HEK293 (cell line): Measurements from ENCODE around the gene FBLN5.

Experiments used
- CTCF ChIA-PET: fragments of 350-600 bp; formaldehyde crosslinking; extraction: SDS; loops from one replicate; lab custom pipeline; 2021; ENCODE audit warnings: antibody characterized with exemption; lab: Yijun Ruan, JAX
- POLR2A ChIA-PET: fragments of 300-600 bp; formaldehyde crosslinking; extraction: SDS; loops from one replicate; lab custom pipeline; 2020; ENCODE audit warnings: antibody characterized with exemption, inconsistent platforms; lab: Yijun Ruan, JAX
- H3K27ac ChIP-seq: fragments of 200-500 bp; sonication (Bioruptor generic); 2 replicates; pipeline ENCODE4 v1.5.1; 2014; ENCODE audit warnings: low read depth, low read length, control low read depth, inconsistent platforms; ENCODE audit errors: extremely low read depth
- H3K36me3 ChIP-seq, 2 experiments: fragments of 200-500 bp in 1 of 2; sonication (Bioruptor generic) in 1 of 2; 1 replicate in 1 of 2; 2 replicates in 1 of 2; pipeline ENCODE4 v1.5.1; 2014 to 2017; ENCODE audit warnings: inconsistent platforms in 2 of 2, low read length in 2 of 2; ENCODE audit not compliant: control insufficient read depth in 2 of 2, insufficient read depth in 1 of 2
- H3K4me1 ChIP-seq: fragments of 200-500 bp; sonication (Bioruptor generic); 2 replicates; pipeline ENCODE4 v1.5.1; 2014; ENCODE audit warnings: mild to moderate bottlenecking, low read length, inconsistent platforms; ENCODE audit not compliant: control insufficient read depth, insufficient read depth
- H3K4me3 ChIP-seq: 2 replicates; pipeline ENCODE4 v1.5.1; 2011; ENCODE audit warnings: low read depth, mild to moderate bottlenecking, control low read depth, low read length, moderate library complexity
- H3K9me3 ChIP-seq: fragments of 200-500 bp; sonication (Bioruptor generic); 2 replicates; pipeline ENCODE4 v1.5.1; 2014; ENCODE audit warnings: low read depth, low read length, inconsistent platforms; ENCODE audit not compliant: control insufficient read depth, insufficient read depth
- PATZ1 ChIP-seq: fragments of 450-650 bp; formaldehyde crosslinking; IDR thresholded peaks from 2 replicates; pipeline ENCODE4 v1.5.1; 2016; ENCODE audit warnings: missing biosample characterization, missing genetic modification characterization
- REST ChIP-seq: fragments of 450-650 bp; formaldehyde crosslinking; IDR thresholded peaks from 2 replicates; pipeline ENCODE4 v1.5.1; 2016; ENCODE audit warnings: missing biosample characterization, missing genetic modification characterization
- SP2 ChIP-seq: fragments of 450-650 bp; formaldehyde crosslinking; IDR thresholded peaks from 2 replicates; pipeline ENCODE4 v1.5.1; 2016; ENCODE audit warnings: missing biosample characterization, missing genetic modification characterization
- ZBTB10 ChIP-seq: fragments of 450-650 bp; formaldehyde crosslinking; IDR thresholded peaks from 2 replicates; pipeline ENCODE4 v1.5.1; 2016; ENCODE audit warnings: missing biosample characterization, missing genetic modification characterization
- ZBTB17 ChIP-seq: fragments of 450-650 bp; formaldehyde crosslinking; IDR thresholded peaks from 2 replicates; pipeline ENCODE4 v1.5.1; 2016; ENCODE audit warnings: missing biosample characterization, missing genetic modification characterization
- ZBTB48 ChIP-seq: fragments of 450-650 bp; formaldehyde crosslinking; IDR thresholded peaks from 2 replicates; pipeline ENCODE4 v1.5.1; 2016; ENCODE audit warnings: missing biosample characterization, missing genetic modification characterization
- ZBTB7A ChIP-seq: fragments of 450-650 bp; formaldehyde crosslinking; IDR thresholded peaks from 2 replicates; pipeline ENCODE4 v1.5.1; 2016; ENCODE audit warnings: low read depth, missing biosample characterization, missing genetic modification characterization
- ZNF335 ChIP-seq: fragments of 450-650 bp; formaldehyde crosslinking; conservative IDR thresholded peaks from 2 replicates; pipeline ENCODE4 v1.5.1; 2016; ENCODE audit warnings: missing biosample characterization, missing genetic modification characterization
- ZNF37A ChIP-seq: fragments of 450-650 bp; IDR thresholded peaks from 2 replicates; pipeline ENCODE4 v1.5.1; 2018; ENCODE audit warnings: missing biosample characterization, missing genetic modification characterization
- ZNF404 ChIP-seq: fragments of 450-650 bp; formaldehyde crosslinking; IDR thresholded peaks from 2 replicates; pipeline ENCODE4 v1.5.1; 2017; ENCODE audit warnings: missing biosample characterization, missing genetic modification characterization
- ZNF514 ChIP-seq: fragments of 450-650 bp; formaldehyde crosslinking; IDR thresholded peaks from 2 replicates; pipeline ENCODE4 v1.5.1; 2016; ENCODE audit warnings: missing biosample characterization, missing genetic modification characterization
- ZNF544 ChIP-seq: fragments of 450-650 bp; formaldehyde crosslinking; IDR thresholded peaks from 2 replicates; pipeline ENCODE4 v1.5.0; 2017; ENCODE audit warnings: missing biosample characterization, missing genetic modification characterization
- ZNF621 ChIP-seq: fragments of 450-650 bp; formaldehyde crosslinking; IDR thresholded peaks from 2 replicates; pipeline ENCODE4 v1.5.1; 2017; ENCODE audit warnings: missing biosample characterization, missing genetic modification characterization
- ZNF658 ChIP-seq: fragments of 450-650 bp; formaldehyde crosslinking; IDR thresholded peaks from 2 replicates; pipeline ENCODE4; 2016; ENCODE audit warnings: missing biosample characterization, missing genetic modification characterization
- ZNF664 ChIP-seq: fragments of 450-650 bp; formaldehyde crosslinking; IDR thresholded peaks from 2 replicates; pipeline ENCODE4 v1.5.1; 2016; ENCODE audit warnings: missing biosample characterization, missing genetic modification characterization
- ZNF677 ChIP-seq: fragments of 450-650 bp; IDR thresholded peaks from 2 replicates; pipeline ENCODE4 v1.5.0; 2018; ENCODE audit warnings: missing biosample characterization, mild to moderate bottlenecking, missing genetic modification characterization, moderate library complexity

Gene FBLN5

GRCh38 chr14:91946622-91947474 is 646 bp downstream of the FBLN5 start:
- H3K4me3 ChIP-seq: peak overlapping the region; percentile 39
- H3K4me1 ChIP-seq: peaks cover 6% of the 10 kb centered on the region; the same call in 1 of the 2 replicates
- TF ChIP-seq ZNF37A (tag by site-specific recombination) (no peak), ZBTB10 (tag by site-specific recombination) (no peak), ZNF544 (tag by site-specific recombination) (no peak), REST (tag by site-specific recombination) (no peak), SP2 (tag by site-specific recombination) (no peak), ZNF658 (no peak), ZNF514 (tag by site-specific recombination) (no peak), ZNF621 (no peak), ZNF677 (tag by site-specific recombination) (no peak), ZNF664 (tag by site-specific recombination) (no peak), ZBTB17 (tag by site-specific recombination) (peak; percentile 27; the same call in 1 of the 2 replicates), PATZ1 (no peak), ZNF335 (peak; percentile 90), ZBTB48 (tag by site-specific recombination) (no peak), ZBTB7A (tag by site-specific recombination) (no peak), ZNF404 (tag by site-specific recombination) (no peak)
- no peaks in the 10 kb centered on the region for H3K9me3 ChIP-seq
- no peak overlapping the region for H3K27ac ChIP-seq
- ChIA-PET CTCF (interaction anchor here (0.7 kb wide), 1 partner anchor 25 kb away, joined by 3 read pairs; no protein-coding TSS in a partner anchor), POLR2A (no interaction called here)
- H3K36me3 ChIP-seq: no peaks in the 10 kb centered on the region
